KOPT-K1 (cell line): ENCODE results near the gene CCNL2.
"Not testable (repeated sequence)": the region's sequence is repeated elsewhere in the genome, so short reads cannot be mapped to it uniquely, and the experiment has no call there.

Experiments
- H3K27ac ChIP-seq: fragments of 200-600 bp; sonication (generic); 2 replicates; pipeline ENCODE4 v1.5.1; 2016; ENCODE audit warnings: antibody characterized with exemption, mild to moderate bottlenecking, low read depth, low read length; ENCODE audit not compliant: poor library complexity, severe bottlenecking
- H3K36me3 ChIP-seq: fragments of 200-600 bp; sonication (generic); 2 replicates; pipeline ENCODE4 v1.5.1; 2017; ENCODE audit warnings: antibody characterized with exemption, mild to moderate bottlenecking, low read length, moderate library complexity; ENCODE audit not compliant: insufficient read depth
- H3K9me3 ChIP-seq: fragments of 200-600 bp; sonication (generic); 2 replicates; pipeline ENCODE4 v1.5.1; 2017; ENCODE audit warnings: antibody characterized with exemption, low read length, mild to moderate bottlenecking; ENCODE audit not compliant: insufficient read depth, poor library complexity, severe bottlenecking

CCNL2 gene

DNA sequence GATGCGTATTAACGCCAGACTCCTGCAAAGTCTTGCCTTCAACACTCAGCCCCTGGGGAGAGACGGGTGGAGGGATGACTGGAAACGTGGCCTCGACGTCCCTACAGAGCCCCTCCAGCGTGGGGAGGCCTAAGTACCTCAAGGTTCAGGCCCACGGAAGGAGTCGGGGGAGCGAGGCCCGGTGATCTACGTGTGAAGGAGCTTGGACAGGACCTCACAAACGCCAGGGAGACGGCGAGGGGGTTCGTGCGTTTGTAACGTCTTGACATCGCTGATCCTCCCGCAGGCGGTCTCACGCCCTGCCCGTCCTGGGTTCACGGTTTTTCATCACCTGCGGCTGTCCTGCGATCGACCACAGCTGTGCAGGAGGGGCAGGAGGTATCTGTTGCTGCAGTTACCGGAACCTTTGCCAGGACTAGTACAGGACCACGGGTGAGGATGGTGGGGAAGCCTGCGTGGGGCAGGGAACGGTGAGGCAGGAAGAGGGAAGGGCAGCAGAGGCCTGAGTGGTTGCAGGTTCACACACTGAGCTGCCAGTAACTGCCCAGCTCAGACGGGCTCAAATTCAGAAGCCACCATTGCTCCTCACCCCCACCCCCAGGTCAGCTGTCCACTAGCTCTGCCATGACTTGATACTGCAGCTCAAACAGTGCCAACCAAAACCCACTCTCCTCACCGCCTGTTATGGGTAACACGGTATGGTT lies 889 bp upstream of the CCNL2 start:
- Histone ChIP-seq H3K9me3 (no peaks in the 10 kb centered on the region), H3K27ac (peak overlapping the region; percentile 79)

DNA sequence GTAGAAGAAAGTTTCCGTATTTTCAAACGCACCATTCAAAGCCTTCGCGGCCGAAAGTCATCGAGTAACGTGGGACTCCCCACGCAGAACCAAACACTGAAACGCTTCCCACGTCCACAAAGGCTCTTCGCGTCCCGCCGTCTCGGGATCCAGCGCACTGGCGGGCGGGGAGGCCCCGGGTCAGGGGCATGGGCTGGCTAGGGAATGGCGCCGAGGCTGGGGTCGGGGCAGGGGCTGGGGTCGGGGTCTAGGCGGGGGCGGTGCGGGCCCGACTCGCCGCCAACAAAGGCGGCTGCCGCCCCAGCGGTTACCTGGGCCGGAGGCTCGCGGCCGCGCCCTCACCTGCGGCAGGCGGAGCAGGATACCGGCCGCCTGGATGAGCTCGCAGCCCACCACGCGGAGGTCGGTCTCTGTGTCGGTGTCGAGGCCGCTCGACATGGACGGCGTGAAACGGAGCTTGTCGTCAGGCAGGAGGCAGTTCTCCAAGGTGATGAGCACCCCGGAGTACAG lies 403 bp downstream of the CCNL2 start:
- peak overlapping the region; percentile 79 for H3K27ac ChIP-seq
- H3K9me3 ChIP-seq, result no peaks in the 10 kb centered on the region
- H3K36me3 ChIP-seq, result peaks cover 76% of the 10 kb centered on the region

More for the DNA sequence above, 889 bp upstream of the CCNL2 start:
- peaks cover 76% of the 10 kb centered on the region for H3K36me3 ChIP-seq

DNA sequence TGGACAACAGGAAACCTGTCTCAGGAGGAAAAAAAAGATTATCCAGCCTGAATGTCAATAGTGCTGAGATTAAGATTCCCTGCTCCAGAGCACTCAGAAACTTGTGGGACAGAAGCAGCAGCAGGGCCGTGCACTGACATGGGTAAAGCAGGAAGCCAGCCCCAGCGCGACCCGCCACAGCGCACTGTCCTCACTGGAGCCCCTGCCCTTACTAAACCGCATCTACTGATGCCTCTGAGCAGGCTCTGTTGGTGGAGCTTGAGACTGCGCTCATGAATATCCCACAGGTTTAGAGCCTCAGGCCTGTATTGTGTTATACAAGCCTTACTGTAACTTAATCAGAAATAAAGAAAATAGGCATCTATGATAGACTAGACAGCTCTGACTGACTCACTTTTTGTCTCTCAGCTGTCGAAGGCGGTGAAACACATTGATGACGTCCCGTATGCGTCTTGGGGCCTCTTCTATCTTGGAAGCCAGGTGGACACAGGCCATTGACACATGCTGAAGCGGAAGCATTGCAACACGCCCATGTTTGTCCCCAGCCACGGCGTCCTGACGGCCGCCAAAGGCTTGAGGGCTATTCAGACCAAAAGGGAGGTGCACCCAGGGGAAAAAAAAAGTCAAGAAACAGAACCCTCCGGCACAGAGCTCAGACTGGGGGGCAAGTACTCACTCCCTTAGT lies 1.2 kb downstream of the CCNL2 start:
- Histone ChIP-seq H3K27ac (peak overlapping the region; percentile 79), H3K9me3 (no peaks in the 10 kb centered on the region), H3K36me3 (peaks cover 76% of the 10 kb centered on the region)

DNA sequence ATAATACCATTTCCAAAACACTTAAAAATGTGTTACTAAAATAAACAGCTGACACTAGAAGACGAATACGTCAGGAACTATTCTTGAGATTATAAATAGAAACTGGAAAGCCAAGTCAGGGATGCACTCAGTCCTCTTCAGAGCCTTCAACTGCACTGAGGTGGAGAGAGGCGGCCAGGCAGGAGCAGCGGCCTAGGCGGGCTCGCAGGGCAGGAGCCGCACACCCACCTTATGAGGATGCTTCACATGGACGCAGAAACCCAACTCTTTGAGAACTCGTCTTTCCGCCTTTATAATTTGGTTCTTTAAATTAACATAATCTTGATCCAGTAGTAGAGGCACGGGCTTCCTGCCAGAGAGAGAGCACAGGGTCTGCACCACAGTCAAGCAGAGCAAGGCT lies 4.0 kb downstream of the CCNL2 start:
- Histone ChIP-seq H3K9me3 (no peaks in the 10 kb centered on the region), H3K36me3 (peaks cover 77% of the 10 kb centered on the region), H3K27ac (no peak overlapping the region)

DNA sequence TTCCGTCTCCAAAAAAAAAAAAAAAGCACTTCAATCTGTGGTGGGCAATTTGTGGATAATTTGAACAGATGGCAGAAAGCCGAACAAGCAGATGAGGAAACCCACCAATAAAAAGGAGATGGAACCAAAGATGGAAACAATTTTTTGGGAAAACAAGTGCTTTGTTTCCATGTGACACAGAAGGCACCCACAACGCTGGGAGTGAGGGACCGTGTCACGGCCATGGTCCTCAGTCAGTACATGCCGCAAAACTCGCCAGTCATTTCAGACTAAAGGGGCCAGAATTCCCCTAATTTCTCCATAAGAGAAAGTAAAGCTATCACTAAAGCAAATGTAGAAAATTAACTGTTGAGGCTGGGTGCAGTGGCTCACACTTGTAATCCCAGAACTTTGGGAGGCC lies 5.0 kb downstream of the CCNL2 start:
- Histone ChIP-seq H3K9me3 (no peaks in the 10 kb centered on the region), H3K27ac (no peak overlapping the region), H3K36me3 (peaks cover 87% of the 10 kb centered on the region)

DNA sequence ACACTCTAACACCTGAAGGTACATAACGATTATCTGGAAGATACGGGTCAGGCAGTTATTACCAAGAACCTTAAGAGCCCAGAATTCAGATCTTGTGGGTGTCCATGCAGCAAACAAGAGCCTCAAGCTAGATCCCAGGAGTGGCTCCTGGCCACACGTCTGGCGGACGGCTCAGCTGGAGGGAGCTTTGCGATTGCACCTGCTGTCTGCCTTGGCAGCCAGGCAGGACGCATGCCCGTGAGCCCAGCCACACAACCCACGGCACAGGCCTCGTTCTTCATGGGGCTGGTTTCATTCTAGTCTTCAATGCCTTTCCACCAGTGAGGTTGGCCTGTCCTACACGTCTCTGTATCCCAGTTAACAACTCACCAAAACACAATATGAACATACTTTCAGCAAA lies 5.7 kb downstream of the CCNL2 start:
- no peaks in the 10 kb centered on the region for H3K9me3 ChIP-seq
- H3K27ac ChIP-seq, result no peak overlapping the region
- peaks cover 94% of the 10 kb centered on the region for H3K36me3 ChIP-seq

DNA sequence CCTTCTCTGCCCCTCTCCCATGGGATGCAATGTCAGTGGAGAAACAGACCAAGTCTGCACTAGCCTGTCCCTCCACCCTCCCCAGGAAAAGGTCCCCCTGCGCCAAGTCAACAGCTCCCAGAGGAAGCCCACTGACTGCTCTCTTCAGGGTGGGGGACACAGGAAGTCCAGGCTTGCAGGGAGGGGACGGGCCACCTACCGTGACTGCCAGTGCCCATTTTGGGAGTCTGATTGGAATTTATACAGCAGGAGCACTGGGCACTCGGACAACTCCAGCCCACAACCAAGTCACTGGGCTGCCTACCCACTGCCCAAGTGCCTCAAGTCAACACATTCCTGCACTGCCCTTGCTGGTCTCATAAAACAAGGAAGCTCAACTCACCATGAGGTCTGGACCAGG lies 6.1 kb downstream of the CCNL2 start:
- Histone ChIP-seq H3K27ac (no peak overlapping the region), H3K9me3 (no peaks in the 10 kb centered on the region), H3K36me3 (peaks cover 96% of the 10 kb centered on the region)

DNA sequence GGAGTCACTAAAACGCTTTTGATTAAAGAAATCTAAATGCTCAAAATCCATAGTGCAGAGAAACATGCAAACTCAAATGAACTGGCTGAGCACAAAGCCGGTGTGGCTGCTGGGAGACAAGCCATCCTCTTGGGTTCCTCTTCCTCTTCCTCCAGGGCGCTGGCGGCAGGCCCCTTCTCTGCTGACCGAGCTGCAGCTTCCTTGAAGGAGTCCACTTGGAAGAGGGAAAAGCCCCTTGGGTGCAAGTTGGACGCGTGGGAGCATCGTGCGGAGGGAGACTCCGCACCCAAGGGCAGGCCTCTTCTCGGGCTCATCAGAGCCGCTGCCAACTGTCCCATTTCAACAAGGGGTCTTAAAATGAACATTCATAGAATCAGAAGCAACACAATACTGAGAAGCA lies 7.9 kb downstream of the CCNL2 start:
- Histone ChIP-seq H3K36me3 (peaks cover 100% of the 10 kb centered on the region), H3K9me3 (no peaks in the 10 kb centered on the region), H3K27ac (no peak overlapping the region)

DNA sequence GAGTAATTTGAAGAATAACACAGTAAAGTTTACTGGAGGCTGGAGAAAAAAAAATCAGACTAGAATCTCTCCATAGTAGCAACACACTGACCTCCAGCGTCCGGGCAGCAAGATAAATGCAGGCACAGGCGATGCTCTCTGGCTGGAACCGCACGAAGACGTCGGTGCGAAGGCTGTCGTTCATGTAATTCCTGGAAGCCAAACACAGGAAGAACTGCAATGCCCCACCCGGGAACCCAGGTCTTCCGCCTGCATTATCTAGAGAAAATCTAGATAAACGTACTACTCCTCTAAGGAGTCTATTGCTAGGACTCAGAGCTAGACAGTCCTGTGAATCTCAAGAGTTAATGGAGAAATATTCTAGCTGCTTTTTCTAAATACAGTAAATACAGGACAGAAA lies 8.5 kb downstream of the CCNL2 start:
- Histone ChIP-seq H3K36me3 (peaks cover 100% of the 10 kb centered on the region), H3K9me3 (no peaks in the 10 kb centered on the region), H3K27ac (no peak overlapping the region)

DNA sequence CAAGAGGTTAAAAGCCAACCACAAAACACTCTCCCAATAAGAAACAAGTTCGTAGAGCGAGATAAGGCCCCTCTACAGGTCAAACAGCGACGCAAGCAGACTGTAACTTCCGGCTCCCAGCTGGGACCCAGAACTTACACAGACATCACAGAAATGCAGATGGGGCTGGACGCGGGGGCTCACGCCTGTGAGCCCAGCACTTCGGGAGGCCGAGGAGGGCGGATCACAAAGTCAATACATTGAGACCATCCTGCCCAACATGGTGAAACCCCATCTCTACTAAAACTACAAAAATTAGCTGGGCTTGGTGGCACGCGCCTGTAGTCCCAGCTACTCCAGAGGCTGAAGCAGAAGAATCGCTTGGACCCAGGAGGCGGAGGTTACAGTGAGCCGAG lies 11.1 kb downstream of the CCNL2 start:
- H3K36me3 ChIP-seq, result peaks cover 86% of the 10 kb centered on the region
- no peaks in the 10 kb centered on the region for H3K9me3 ChIP-seq
- H3K27ac ChIP-seq, result no peak overlapping the region

DNA sequence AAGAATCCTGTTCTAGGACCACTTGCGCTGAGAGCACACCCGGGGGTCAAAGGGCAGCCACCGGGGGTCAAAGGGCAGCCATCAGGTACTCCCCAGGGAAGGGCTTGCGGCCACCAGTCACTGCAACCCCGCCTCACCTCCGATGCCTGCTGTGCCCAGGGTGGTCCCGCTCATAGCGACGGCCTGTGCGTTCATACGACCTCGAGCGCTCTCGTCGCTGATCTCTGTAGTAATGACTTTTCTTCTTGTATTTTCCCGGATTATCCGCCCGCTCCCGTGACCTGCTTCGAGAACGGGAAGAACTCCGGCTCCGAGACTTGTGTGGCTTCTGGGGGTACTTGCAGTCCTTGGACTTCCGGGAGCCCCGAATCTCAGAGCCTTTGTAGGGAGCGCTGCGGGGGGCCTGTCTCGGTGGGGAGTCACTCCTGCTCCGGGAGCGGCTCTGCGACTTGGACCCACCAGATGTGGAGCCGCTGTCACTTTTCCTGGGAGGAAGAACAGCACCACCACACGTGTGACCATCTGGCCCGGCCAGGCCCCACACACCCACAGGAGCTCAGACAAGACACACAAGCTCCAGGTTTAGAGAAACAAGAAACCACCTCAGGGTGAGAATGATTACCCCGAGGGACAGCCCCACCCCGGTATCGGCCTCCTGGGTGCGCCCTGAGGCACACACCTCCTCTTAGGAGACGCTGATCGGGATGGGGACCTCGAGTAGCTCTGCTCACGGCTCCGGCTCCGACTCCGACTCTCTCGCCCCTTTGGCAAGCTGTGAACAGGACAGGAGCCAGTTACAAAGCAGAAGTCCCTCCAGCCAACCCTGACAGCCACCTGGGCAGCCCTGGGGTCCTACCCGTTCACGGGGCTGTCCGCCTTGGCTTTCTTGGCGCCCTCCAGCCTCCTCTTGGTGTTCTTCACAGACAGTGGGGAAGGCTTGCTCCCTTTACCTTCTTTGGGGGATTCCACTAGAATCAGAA lies 11.7 kb downstream of the CCNL2 start:
- no peak overlapping the region for H3K27ac ChIP-seq
- no peaks in the 10 kb centered on the region for H3K9me3 ChIP-seq
- H3K36me3 ChIP-seq, result peaks cover 79% of the 10 kb centered on the region

DNA sequence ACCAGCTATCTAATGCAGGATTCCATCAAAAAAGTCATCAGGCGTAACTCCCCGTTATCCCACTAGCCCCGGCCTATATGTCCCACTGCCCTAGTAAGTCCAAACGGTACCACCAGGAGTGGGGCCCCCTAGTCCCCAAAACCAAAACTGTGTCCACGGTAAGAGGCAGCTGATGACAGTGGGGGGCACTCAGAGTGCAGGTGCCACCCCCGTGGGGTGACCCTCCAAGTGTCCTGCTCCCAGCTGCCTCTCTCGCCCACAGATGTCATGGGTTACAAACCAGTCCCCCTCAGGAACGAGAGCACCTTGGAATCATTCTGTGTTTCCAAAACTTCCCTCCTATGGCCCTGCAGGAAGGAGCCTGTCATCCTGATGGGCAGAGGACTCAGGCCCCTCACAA lies 13.2 kb downstream of the CCNL2 start:
- Histone ChIP-seq H3K9me3 (no peaks in the 10 kb centered on the region), H3K27ac (no peak overlapping the region), H3K36me3 (peaks cover 74% of the 10 kb centered on the region)

DNA sequence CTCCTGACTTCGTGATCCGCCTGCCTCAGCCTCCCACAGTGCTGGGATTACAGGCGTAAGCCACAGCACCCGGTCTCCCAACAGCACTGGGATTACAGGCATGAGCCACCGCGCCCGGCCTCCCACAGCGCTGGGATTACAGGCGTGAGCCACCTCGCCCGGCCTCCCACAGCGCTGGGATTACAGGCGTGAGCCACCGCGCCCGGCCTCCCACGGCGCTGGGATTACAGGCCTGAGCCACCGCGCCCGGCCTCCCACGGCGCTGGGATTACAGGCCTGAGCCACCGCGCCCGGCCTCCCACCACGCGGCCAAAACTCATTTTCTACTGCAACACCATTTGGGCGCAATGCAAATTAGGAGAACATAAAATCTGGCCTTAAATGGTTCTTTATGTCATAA lies 13.8 kb downstream of the CCNL2 start:
- not testable (repeated sequence) for H3K9me3 ChIP-seq, H3K27ac ChIP-seq
- peaks cover 74% of the 10 kb centered on the region for H3K36me3 ChIP-seq

DNA sequence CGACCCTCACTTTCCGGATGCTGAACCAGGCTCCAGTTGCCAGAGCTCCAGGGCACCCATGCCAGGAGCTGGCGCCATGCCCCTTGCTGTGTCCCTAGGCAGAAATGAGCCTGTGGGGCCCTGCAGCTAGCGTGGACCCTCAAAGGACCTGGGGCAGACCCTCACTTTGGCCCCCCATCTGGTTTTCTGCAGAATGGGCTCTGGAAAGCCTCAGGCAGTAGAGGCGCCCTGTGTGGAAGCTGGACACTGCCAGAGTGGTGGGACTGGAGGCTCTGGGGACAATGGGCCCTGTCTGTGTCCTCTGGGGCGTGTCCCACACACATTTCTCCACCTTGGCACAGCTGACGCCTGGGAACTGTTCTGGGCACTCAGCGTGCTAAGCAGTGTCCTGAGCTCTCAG lies 17.8 kb downstream of the CCNL2 start:
- peaks cover 36% of the 10 kb centered on the region for H3K36me3 ChIP-seq
- H3K9me3 ChIP-seq, result no peaks in the 10 kb centered on the region
- no peak overlapping the region for H3K27ac ChIP-seq

DNA sequence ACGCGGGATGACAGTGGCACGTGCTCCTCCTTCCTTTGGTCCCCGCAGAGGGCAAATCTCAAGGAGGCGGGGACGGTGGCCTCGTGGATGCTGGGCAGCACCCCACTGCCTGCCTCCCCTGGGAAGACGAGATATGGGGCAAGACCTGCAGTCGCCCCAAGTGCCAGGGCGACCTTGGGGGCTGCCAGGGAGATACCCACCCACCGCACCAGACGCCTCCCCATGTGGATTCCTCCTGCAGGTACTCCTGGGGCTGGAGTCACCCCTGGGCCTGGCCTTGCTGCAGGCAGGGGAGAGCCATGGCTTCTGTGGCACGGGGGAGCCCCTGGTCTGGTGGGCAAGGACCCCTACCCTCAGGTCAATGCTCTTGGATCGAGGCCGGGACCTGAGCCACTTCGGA lies 18.3 kb downstream of the CCNL2 start:
- no peaks in the 10 kb centered on the region for H3K9me3 ChIP-seq
- H3K27ac ChIP-seq, result no peak overlapping the region
- H3K36me3 ChIP-seq, result peaks cover 31% of the 10 kb centered on the region
